T-helper 9 cell (primary cell): ENCODE data around the gene NIP7.
"Not testable (repeated sequence)": the region's sequence is repeated elsewhere in the genome, so short reads cannot be mapped to it uniquely, and the experiment has no call there.

Experiments used
- DNase-seq: peaks from one replicate; pipeline ENCODE4 v3.0.0-alpha.2; 2020

The NIP7 gene

DNA sequence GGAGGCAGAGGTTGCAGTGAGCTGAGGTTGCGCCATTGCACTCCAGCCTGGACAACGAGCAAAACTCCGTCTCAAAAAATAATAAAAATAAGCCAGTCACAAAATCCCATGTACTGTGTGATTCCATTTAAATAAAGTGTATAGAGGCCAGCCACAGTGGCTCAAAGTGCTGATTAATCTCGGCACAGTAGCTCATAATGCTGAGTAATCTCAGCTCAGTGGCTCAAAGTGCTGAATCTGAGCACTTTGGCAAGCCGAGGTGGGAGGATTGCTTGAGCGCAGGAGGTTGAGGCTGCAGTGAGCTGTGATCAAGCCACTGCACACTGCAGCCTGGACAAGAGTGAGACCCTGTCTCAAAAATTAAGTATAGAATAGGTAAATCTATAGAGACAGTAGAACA is 7.1 kb downstream of the NIP7 start:
- DNase-seq: no peak

DNA sequence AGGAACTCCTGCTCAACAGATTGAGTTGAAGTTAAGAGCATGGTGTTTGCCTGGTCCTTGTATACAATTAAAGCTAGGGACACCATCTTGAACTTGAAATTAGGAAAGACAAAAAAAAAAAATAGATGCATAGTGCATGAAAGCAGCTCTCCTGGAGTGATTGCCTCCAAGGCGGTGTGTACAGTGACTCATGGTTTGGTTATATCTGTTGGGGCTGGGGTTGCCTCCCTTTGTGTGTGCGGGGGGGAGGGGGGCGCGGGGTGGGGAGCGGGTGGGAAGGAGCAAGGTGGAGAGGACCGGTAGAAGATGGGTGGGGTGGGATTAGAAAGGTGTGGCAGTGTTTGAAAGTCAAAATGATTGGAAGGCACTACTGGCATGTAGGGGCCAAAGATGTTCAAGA is 8.7 kb downstream of the NIP7 start:
- no peak for DNase-seq

DNA sequence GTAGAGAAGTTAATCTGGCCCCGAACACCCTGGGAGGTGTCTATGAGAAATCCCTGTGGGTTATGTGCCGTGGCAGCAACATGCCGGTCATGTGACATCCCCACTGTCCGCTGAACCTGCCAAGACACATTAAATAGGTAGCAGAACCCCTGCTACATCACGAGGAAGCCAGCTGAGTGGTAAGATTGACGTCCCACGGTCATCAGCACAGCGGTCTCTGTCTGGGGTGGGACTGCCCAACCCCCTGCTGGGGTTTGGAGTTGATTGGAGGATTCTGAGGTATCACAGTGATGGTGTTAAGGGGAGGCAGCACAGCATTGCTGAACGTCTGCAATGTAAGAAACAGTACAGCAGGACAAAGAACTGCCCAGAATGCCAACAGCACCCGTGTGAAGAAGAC is 10.0 kb downstream of the NIP7 start:
- DNase-seq: no peak

DNA sequence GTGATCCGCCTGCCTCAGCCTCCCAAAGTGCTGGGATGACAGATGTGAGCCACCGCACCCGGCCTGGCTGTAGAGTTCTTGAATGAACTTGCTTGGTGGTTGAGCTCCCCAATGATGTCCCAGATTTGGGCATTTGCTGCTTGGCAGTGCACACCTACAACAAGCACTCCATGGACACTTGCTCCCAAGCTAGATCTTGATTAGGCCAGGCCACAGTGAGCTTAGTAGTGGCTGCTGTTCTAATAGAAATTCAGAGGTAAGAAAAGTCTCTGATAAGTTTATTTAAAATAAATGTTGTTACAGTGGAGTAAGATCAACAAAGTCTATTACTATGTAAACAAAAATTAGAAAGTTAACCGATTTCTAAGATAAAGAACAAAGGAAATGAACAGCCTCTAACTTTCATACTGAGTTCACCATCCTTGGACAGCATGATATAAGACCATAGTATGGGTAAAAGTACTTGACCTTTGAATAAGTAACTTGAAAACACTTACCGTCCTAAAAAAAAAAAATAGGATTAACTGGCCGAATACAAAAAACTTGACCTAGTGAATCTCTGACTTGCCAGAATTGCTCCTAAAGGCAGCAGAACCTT is 11.1 kb downstream of the NIP7 start:
- no peak for DNase-seq

DNA sequence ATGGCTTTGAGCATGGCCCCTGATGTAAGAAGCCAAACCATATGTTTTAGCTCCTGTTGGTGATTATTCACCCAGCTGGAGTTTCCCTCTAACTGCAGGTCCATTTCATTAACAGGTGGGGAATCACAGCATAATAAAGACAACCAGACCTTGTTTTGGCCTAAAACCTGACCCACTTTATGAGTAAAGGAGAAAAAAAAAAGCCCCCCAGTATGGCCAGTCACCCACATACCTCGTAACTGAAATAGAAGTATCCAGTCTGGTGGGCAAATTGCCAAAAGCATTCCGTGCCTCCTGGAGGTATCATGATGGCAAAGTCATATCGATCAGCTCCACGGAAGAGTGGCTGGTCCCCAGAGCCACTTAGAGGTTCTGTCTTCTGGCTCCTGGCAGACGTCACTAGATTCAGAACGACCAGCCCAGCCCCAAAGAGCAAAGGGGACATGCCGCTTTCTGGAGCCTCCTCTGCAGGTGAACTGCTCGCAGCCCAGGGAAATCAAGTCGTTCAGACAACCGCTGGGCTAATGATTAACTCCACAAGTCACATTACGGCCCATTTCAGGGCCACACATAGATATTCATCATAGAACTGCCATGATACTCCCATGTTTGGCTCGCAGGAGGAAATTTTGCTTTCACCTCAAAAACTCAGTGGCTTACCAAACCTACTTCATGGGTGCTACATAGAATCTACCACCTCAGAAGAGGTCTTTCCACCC is 11.9 kb downstream of the NIP7 start, which contains the start of gene TMED6:
Gene TMED6, minus strand, starts transcription at position 478 of the 719 bp plus-strand sequence. Its CDS starts 33 bp downstream, at position 445.
- DNase-seq: no peak

DNA sequence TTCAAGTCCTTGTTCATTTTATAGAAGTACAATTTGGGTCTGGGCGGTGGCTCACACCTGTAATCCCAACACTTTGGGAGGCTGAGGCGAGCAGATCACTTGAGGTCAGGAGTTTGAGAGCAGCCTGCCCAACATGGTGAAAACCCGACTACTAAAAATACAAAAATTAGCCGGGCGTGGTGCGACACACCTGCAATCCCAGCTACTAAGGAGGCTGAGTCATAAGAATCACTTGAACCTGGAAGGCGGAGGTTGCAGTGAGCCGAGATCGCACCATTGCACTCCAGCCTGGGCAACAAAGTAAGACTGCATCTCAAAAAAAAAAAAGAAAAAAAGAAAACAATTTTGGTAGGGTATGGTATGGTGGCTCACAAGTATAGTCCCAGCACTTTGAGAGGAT is 20.5 kb downstream of the NIP7 start:
- not testable (repeated sequence) for DNase-seq

DNA sequence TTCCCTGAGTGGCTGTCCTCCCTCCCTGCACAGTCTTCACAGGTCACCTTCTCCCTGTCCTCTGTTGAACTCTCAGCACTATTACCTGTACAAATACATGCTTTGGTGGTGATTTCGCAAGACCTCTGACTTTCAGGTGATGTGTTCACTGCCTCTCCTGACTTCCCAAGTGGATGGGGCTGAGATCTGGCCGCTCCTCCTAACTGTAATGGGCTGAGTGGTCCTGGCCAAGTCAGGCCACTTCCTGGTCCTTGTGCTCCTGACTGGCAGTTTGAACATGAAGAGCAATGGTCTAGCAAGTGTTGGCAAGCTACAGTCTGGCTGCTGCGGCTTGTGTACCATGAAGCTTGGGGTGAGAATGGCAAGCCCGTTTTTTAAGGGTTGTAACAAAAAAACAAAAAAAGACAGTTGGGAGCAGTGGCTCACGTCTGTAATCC is 23.7 kb downstream of the NIP7 start:
- DNase-seq: no peak

DNA sequence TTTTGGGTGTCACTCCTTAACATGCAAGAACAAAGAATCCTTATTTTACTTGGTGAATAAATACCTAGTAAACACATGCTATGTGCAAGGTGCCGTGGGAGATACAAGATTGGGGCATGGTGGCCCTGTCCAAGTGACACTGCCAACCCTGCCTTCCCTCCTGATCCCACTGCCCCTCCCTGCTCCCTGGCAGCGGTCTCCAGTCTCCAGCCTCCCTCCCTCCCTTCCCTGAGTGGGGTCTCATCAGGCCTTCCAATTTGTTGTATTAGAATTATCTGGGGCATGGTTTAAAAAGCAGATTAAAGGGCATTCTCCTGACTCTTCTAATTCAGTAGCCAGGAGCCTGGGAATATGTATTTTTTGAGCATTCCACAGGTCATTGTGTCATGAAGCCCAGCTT is 24.5 kb downstream of the NIP7 start:
- no peak for DNase-seq

DNA sequence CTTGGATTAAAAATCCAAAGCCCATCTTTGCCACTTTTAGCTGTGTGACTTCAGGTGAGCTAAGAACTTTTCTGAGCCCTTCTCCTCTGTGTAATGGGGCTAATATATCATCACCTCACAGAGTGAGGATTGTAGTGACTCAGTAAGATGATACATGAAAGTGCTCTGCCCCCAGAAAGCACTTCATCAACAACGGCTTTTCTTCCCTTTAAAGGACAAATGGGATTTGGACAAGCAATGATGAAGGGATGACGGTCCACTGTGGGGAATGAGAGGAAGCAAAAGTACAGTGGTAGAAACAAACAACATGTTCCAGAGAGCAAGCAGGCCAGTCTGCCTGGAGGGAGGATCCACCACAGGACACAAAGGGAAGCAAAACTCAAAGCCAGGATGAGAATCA is 26.3 kb downstream of the NIP7 start:
- no peak for DNase-seq

DNA sequence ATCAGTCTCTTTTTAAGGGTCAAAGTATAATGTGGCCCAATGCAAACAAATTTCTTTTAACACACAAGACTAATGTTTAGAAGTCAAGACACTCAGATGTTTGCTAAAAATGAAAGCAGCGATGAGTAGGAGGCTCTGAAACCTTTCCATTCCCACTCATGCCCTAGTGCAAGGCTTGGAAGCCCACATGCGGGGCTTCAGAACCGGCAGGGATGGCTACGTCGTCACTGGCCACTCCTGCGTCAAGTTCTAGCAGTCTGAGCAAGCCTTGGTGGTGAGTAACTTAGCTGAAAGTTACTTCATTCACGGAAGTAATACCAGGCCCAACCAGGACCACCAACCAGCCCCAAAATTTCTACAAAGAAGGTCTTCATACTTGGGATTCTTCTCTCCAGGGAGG is 26.9 kb downstream of the NIP7 start:
- no peak for DNase-seq

DNA sequence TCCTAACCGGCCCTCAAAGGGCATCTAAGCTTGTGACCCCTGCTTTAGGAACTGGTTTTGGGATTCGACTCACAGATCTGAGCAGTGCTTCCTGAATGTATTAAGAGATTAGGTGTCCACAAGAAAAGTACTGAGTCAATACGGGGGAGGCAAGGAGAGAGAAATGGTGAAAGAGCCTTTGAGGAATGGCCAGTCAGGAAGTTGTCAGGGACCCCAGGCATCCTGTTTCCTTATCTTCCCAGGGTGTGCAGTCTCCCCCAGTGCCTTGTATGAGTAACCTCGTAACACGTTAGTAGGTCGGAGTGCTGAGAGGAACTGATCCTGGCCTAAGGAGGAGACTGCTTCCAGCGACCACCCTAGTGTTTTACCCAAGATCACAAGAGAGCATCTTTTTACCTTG is 28.4 kb downstream of the NIP7 start:
- DNase-seq: no peak

DNA sequence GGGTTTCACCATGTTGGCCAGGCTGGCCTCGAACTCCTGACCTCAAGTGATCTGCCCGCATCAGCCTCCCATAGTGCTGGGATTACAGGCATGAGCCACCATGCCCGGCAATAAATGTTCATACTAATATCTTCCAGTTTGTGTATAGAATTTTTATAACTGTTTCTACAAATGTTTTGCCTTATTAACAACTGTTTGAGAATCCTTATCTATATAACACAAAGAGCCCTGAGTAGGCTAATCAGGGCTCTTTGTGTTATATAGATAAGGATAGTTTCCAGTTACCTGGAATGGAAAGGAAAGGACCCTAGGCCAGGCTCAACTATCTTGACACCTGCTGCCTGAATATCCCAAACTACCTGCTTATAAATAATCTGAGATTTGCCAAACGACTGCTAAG is 29.3 kb downstream of the NIP7 start:
- no peak for DNase-seq

DNA sequence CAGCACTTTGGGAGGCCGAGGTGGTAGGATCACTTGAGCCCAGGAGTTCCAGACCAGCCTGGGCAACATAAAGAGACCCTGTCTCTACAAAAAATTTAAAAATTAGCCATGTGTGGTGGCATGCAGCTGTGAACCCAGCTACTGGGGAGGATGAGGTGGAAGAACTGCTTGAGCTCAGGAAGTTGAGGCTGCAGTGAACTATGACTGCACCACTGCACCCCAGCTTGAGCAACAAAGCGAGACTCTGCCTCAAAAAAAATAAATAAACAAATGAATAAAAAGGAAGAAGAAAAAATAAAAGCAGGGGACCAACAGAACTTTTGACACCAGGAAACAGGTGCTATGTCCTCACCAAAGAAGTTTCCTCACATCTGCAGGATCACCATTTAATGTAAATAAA is 32.0 kb downstream of the NIP7 start:
- no peak for DNase-seq

DNA sequence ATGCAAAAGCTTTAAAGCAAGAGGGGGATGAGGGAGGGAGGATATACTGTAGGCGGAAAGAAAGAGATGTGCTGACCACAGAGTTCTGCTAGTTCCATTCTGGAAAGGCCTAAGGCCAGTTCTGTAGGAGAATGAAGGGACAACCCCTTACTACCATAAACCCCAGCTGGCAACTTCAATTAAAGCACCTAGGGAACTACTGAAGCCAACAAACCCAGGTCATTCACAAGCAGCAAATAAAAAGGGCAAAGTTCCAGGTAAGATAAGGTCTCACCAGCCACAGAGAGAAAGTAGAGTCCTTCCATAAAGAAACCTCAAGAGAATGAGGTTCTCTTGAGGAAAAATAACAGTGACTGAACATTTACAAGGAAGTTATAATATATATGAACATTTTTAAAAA is 33.4 kb downstream of the NIP7 start:
- DNase-seq: no peak

DNA sequence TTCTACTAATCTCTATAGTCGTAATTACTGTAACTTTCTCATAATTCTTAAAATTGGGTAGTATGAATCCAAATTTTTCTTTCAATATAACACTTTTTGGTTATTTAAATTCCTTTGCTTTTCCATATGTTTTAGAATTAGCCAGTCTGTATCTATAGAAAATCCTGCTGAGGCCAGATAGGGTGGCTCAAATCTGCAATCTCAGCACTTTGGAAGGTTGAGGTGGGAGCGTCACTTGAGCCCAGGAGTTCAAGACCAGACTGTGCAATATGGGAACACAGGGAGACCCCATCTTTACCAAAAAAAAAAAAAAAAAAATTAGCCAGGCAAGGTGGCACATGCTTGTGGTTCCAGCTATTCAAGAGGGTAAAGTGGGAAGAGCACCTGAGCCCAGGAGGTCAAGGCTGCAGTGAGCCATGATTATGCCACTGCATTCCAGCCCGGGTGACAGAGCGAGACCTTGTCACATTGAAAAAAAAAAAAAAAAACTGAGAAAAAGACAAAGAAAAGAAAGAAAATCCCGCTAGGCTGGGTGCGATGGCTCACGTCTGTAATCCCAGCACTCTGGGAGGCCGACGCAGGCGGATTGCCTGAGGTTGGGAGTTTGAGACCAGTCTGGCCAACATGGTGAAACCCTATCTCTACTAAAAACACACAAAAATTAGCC is 37.0 kb downstream of the NIP7 start:
- DNase-seq: no peak

DNA sequence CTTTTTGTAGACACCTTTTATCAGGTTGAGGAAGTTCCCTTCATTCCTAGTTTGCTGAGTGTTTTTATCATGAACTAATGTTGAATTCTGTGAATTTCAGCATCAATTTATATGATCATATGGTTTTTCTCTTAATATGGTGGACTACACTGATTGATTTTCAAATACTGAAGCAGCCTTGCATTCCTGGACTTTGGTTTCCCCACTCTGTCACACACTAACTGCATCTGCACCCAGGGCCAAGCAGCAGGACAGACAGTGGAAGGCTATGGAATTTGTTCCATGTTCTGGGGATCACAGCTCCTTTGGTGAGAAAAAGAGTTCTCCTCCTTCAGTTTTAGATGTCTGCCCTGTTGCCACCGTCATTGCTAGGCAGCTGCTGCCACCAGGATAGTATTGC is 38.5 kb downstream of the NIP7 start:
- no peak for DNase-seq

DNA sequence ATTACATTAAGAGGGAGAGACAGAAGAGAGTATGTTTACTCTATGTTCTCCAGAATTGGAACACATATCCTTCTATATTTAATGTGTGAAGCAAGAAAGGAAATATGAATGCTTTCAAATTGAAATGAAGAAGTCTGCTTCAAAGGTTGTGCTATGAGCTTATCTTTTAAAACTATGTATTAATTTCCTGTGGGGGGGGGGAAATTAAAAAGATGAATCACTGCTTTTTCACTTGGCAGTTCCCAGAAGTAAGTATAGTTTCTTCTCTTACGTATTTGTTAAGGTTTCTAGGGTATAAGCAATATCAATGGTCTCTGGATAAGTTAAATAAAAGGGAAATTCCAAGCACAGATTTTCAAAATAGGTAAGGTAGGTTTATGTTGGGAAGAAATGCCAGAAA is 39.2 kb downstream of the NIP7 start:
- DNase-seq: no peak

DNA sequence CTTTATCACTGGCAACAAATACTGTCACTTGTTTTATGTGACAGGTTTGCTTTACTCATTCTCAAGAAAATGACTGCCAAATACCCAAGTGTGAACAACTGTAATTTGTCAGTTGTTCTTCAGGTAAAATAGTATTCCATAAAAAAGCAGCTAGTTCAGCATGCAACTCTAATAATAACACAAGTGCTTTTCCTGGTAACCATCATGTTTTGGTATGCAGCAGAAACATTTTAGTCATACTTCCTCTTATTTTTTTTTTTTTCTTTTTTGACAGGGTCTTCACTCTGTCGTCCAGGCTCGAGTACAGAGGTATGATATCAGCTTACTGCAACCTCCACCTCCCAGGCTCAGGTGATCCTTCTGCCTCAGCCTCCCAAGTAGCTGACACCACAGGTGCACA is 41.7 kb downstream of the NIP7 start:
- no peak for DNase-seq

DNA sequence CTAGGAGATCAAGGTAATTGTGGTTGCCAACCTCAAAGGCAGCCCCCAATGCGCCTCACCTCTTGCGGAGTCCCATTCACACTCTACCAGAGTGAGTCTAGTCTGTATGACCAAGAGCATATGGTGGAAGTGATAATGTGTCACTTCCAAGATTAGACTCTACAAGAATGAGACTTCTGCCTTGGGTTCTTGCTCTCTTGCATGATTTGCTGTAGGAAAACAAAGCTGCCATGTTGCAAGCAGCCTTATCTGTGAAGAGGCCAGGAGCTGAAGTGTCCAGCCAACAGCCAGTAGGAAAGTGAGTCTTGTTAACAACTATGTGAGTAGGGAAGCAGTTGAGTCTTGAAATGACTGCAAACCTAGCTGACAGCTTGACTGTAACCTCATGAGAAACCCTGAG is 42.8 kb downstream of the NIP7 start:
- DNase-seq: no peak

DNA sequence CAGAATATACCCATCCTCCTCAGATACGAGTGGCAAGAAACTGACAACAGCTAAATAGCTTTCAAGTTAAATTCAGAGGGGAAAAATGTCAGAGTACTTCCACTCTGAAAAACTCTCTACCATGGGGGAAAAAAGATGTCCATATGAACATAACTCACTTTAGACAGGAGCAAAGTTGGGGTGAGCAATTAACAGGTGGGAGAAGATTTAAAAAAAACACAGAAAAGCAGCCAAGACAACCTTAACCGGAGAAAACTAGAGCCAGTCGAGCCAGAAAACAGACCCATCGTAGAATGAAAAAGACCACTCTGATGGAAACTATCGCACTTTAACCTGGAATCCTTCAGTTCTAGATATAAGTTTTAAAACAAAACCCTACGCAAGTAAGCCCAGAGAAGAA is 45.4 kb downstream of the NIP7 start:
- no peak for DNase-seq

DNA sequence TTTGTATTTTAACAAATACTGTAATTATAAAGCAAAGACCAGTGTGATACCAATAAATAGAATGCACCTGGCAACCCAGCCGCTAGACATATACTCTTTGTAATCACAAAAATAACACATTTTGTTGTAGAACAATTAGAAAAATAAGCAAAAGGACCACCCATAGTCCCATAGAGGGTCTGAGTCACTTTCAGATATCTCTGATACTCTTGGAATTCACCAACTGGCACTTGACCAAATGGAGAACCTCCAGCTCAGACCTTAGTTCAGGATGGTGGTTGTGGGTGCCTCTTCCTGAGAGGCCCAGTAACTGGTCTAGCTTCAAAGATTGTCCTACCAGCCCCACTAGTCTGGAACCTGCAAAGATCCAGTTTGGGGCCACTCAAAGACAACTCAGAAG is 47.0 kb downstream of the NIP7 start:
- no peak for DNase-seq
